Panc1 (cell line): ENCODE measurements around the gene CD226.

ENCODE experiments used
- CTCF ChIP-seq: fragments of 450-650 bp; IDR thresholded peaks from 2 replicates; pipeline ENCODE4 v1.5.1; 2017; ENCODE audit warnings: mild to moderate bottlenecking
- REST ChIP-seq, 2 experiments: IDR thresholded peaks; 2 replicates each; pipeline ENCODE4 v1.6.1; 2011 to 2012; ENCODE audit warnings: low read depth in 2 of 2, control low read depth in 1 of 2, low read length in 1 of 2, mild to moderate bottlenecking in 1 of 2, moderate library complexity in 1 of 2; ENCODE audit not compliant: insufficient read depth in 1 of 2
- TCF7L2 ChIP-seq: IDR thresholded peaks from 2 replicates; pipeline ENCODE4 v1.6.1; 2011; ENCODE audit warnings: mild to moderate bottlenecking, low read depth, low read length, inconsistent platforms

GRCh38 chr18:69995774-69996173 lies 48.1 kb upstream of the CD226 start:
- TF ChIP-seq CTCF (no peak), REST (IDR thresholded peaks at IDR 0.05; ENCODE audit: insufficient read depth in 1 of 2, low read depth in 2 of 2, low read length in 1 of 2) (no peak), TCF7L2 (no peak)
